Ovary (tissue), 9 donors: ENCODE results near the gene RAB6A. TPM values are rescaled to one million over a fixed set of nuclear protein-coding genes. Genes with fewer than 3 reads are reported as not detected.

Source experiments
- DNase-seq, 5 donors: peaks; one replicate each; pipeline ENCODE4 v3.0.0-alpha.2; 2019 to 2020
- H3K27ac ChIP-seq, 2 donors: fragments of 200-600 bp; one replicate each; pipeline versions ENCODE4 v1.5.1 to v1.8.0; 2019 to 2022
- H3K27me3 ChIP-seq: fragments of 200-600 bp; one replicate; pipeline ENCODE4 v1.8.0; 2022
- H3K36me3 ChIP-seq: fragments of 200-600 bp; sonication (generic); one replicate; pipeline ENCODE4 v1.5.1; 2019
- H3K4me1 ChIP-seq: one replicate; pipeline ENCODE4 v1.8.1; 2013; ENCODE audit warnings: mild to moderate bottlenecking, moderate library complexity; ENCODE audit not compliant: insufficient read depth
- H3K4me3 ChIP-seq: fragments of 200-600 bp; sonication (generic); one replicate; pipeline ENCODE4 v1.5.1; 2017
- H3K9me3 ChIP-seq, 2 donors: fragments of 200-600 bp in 1 of 2; sonication (generic) in 1 of 2; one replicate each; pipeline versions ENCODE4 v1.5.1 to v1.8.1; 2013 to 2019; ENCODE audit warnings: mild to moderate bottlenecking in 1 of 2, moderate library complexity in 1 of 2
- EP300 ChIP-seq: sonication (generic); formaldehyde crosslinking; IDR thresholded peaks from one replicate; pipeline ENCODE4 v1.6.1; 2017; ENCODE audit warnings: antibody characterized with exemption
- POLR2A ChIP-seq: fragments of 450-650 bp; IDR thresholded peaks from one replicate; pipeline ENCODE4 v1.6.1; 2017; ENCODE audit warnings: antibody characterized with exemption, mild to moderate bottlenecking, moderate library complexity
- WGBS, 3 donors: extraction: QIAGEN DNeasy Blood & Tissue Kit in 1 of 3; methylation state at CpG; one replicate each; pipeline versions ENCODE4 v1.1.5 to v1.1.7; 2013 to 2017; 5-methylcytosine and 5-hydroxymethylcytosine counted together
- intact Hi-C, 4 donors: fragments of 100-400 bp; cut with DNase I; formaldehyde crosslinking; loops; one replicate each; pipeline versions ENCODE4 v1.11.0 to v1.15.1; 2022 to 2023
- polyA plus RNA-seq, 2 donors: library from polyadenylated mRNA; stranded (reverse); fragments of 200-250 nt in 1 of 2; fragments of 350-450 nt in 1 of 2; fragmentation: Illumina TruSeq in 1 of 2; extraction: RNeasy Lipid Tissue Mini Kit (QIAGEN cat#74804) in 1 of 2; gene quantifications; one replicate each; pipeline ENCODE4 v1.2.3, GENCODE V29; 2013 to 2014
- total RNA-seq, 7 donors: library from RNA; depleted of rRNA in 2 of 7; stranded (reverse); fragments of >200 nt in 2 of 7; fragmentation: NEBNext Ultra II Directional in 3 of 7; extraction: Animal tissue kit (Norgen Biotek cat#: 25700) in 3 of 7; gene quantifications; one replicate each; pipeline versions ENCODE4 v1.1.0 to v1.2.4, GENCODE V29; 2016 to 2023
- TF ChIP-seq, protein P1 (sequence below), 3 donors: fragments of 450-650 bp in 2 of 3; fragments of 200-600 bp in 1 of 3; IDR thresholded peaks; one replicate each; pipeline versions ENCODE4 v1.5.1 to v1.8.0; 2016 to 2022; ENCODE audit warnings: antibody characterized with exemption in 3 of 3, mild to moderate bottlenecking in 1 of 3
- donor health status: DM: no; HTN: no; CAD: no; lungs with moderate emphysema.
- donor health status: DM: no; HTN: no; CAD: no.
- donor health status: Bipolar disorder and iron deficiency.
- donor health status: DM: yes; HTN: yes; CAD: no.
- donor health status: DM: no; HTN: no; CAD: no.
- donor health status: DM: yes; HTN: yes; CAD: no.

The RAB6A gene
- total and polyA plus RNA-seq, 9 donors, result 55.9 to 128 (median 102) TPM

DNA sequence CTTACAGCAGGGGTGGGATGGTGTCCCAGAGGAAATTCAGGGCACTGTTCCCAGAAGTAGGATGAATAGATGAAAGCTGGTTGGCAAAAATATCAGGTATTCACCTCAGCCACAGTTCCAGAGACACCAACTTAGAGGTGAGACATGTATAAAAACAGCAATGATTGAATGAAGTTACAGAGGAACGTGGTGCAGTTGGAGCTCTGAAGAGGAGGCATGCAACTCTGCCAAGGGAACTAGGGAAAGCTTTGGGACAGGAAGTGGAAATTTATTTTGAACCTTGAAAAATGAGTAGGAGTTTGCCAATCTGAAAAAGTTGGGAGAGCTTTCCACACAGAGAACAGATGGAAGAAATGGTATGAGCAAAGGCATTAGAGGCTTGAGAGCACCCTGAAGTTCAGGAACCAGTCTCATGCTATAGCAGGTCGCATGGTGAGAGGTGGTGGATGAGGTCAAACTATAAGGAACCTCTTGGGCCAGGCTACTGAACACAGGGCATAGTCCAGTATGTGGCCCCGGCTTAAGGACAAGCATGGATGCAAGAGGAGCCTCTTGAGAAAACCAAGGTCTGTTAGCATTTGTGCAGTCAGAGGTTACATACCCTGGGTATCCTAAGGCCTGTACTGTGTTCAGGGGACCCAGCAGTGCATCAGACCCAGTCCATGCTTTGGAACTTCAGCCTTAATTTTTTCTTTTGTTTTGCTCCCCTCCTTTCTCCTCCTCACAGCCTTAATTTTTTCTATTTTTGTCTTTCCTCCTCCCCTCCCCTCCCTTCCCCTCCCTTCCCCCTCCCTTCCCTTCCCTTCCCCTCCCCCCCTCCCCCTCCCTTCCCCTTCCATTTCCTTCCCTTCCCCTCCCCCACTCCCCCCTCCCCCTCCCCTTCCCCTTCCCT, 97.0 kb downstream of the RAB6A start:
- H3K27ac ChIP-seq, result no peak overlapping the region
- WGBS, 3 donors, result 66 to 68% (median 68%) methylated on average over 3 of the region's 3 CpGs
- H3K4me1 ChIP-seq, result peaks cover 5% of the 10 kb centered on the region
- H3K36me3 ChIP-seq, result no peaks in the 10 kb centered on the region
- H3K4me3 ChIP-seq, result no peak overlapping the region
- intact Hi-C loops, result loop anchor here in 1 of 4 donors (5.0 kb wide), 1 partner anchor 37 kb away; no protein-coding TSS in a partner anchor
- no peaks in the 10 kb centered on the region for H3K27me3 ChIP-seq
- TF ChIP-seq EP300 (no peak), POLR2A (no peak)
- TF ChIP-seq, protein P1, sequence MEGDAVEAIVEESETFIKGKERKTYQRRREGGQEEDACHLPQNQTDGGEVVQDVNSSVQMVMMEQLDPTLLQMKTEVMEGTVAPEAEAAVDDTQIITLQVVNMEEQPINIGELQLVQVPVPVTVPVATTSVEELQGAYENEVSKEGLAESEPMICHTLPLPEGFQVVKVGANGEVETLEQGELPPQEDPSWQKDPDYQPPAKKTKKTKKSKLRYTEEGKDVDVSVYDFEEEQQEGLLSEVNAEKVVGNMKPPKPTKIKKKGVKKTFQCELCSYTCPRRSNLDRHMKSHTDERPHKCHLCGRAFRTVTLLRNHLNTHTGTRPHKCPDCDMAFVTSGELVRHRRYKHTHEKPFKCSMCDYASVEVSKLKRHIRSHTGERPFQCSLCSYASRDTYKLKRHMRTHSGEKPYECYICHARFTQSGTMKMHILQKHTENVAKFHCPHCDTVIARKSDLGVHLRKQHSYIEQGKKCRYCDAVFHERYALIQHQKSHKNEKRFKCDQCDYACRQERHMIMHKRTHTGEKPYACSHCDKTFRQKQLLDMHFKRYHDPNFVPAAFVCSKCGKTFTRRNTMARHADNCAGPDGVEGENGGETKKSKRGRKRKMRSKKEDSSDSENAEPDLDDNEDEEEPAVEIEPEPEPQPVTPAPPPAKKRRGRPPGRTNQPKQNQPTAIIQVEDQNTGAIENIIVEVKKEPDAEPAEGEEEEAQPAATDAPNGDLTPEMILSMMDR (IDR thresholded peaks at IDR 0.05), result no peak
- no peaks in the 10 kb centered on the region for H3K9me3 ChIP-seq
- DNase-seq, result peak in 1 of 5 donors; percentile 4

DNA sequence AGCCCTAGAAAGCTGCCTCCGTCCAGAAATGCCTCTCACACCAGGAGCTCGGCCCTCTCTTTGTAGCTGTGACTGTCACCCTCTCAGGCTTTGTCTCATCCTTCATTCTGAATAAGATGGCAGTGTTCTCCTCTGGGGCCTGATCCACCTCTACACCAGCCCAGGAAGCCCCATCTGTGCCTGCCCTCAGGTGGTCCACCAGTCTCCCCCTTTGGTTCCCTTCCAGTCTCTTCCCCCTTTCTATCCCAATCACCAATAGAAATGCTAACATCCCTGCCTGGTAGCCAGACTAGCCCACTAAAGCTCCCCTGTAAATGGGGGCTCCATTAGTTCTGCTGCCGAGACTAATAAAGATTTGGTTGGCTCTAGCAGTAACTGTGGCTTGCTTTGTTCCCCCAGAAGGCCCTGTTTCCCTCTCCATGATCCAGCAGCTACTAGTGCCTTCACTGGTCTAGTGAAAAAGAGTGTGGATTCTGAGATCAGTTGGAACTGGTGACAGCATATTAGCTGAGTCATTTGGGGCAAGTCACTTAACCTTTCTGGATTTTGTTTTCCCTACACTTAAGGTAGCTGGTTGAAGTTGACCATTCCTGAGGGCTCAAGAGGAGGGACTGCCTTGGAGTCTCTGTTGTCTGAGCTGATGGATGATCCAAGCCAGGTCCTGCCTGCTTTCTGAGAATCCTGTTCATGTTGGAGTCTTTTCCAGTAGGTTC, 98.3 kb downstream of the RAB6A start:
- H3K4me1 ChIP-seq, result peaks cover 5% of the 10 kb centered on the region
- intact Hi-C loops, result loop anchor here in 1 of 4 donors (5.0 kb wide), 1 partner anchor 35 kb away; no protein-coding TSS in a partner anchor
- no peaks in the 10 kb centered on the region for H3K36me3 ChIP-seq
- no peak overlapping the region for H3K4me3 ChIP-seq
- H3K9me3 ChIP-seq, result no peaks in the 10 kb centered on the region
- 95 to 98% (median 96%) methylated on average over 3 of the region's 3 CpGs for WGBS, 3 donors
- TF ChIP-seq, protein P1 (IDR thresholded peaks at IDR 0.05), result no peak
- TF ChIP-seq EP300, result no peak
- TF ChIP-seq POLR2A, result no peak
- H3K27ac ChIP-seq, result no peak overlapping the region
- no peaks in the 10 kb centered on the region for H3K27me3 ChIP-seq
- DNase-seq, result peak in 1 of 5 donors; percentile 5

DNA sequence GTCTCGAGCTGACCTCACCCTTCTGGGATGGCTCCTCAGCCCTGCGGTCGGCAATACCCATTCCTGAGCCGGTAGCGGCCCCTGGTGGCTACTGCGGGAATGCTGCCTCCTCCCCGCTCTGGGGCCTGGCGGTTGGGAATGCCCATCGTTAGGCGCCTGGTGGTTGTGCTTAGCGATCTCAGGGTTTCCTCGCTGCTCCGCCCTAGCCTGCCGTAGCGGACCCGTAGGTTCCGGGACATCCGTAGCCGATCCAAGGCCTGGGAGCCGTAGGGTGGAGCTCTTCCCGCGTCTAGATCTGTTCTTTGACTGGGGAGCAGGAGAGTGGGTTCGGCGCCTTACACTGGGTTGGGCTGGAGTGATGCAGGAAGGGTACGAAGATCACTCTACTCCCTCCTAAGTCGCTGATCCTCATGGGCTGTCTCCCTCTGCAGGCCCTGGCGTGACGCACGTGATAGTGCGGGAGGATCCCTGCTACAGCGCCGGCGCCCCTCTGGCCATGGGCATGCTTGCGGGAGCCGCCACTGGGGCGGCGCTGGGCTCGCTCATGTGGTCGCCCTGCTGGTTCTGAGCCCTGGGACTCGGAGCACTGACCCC, 99.7 kb downstream of the RAB6A start:
- Histone ChIP-seq H3K36me3 (no peaks in the 10 kb centered on the region), H3K27ac (no peak overlapping the region), H3K27me3 (no peaks in the 10 kb centered on the region), H3K4me3 (peak overlapping the region; percentile 21), H3K4me1 (peaks cover 5% of the 10 kb centered on the region), H3K9me3 (no peaks in the 10 kb centered on the region)
- 2 to 9% (median 7%) methylated on average over 38 to 40 of the region's 40 CpGs for WGBS, 3 donors
- TF ChIP-seq, protein P1 (IDR thresholded peaks at IDR 0.05), result peak; percentile 91 to 99 (median 98)
- no peak for TF ChIP-seq POLR2A
- intact Hi-C loops, result loop anchor here in 2 of 4 donors (2.0 to 5.0 kb wide), 2 partner anchors 34 to 256 kb away; no protein-coding TSS in a partner anchor
- DNase-seq, result peak; percentile 85 to 95 (median 92)

DNA sequence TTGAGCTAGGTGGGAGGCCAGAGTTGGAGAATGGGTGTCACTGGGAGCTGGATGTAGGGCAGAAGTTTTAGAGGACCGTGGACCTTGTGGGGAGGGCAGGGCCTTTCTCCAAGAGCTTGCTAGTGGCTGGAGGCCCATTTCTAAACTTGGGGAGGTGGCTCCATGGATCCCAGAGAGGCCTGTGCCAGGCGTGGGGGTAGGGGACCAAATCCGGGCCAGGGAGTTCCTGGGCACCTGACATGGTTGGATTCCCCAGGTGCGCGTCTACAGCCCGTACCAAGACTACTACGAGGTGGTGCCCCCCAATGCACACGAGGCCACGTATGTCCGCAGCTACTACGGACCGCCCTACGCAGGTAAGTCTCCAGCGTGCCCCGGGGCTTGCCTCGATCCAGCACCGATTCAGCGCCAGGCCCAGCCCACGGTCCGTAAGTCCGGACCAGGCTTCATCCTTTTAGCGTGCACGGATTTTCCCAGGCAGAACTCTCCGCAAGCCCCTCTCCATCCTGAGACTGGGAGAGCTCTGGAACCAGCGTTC, 100.3 kb downstream of the RAB6A start:
- WGBS, 3 donors, result 14 to 31% (median 24%) methylated on average over 25 of the region's 25 CpGs

More for the DNA sequence above, 100.3 kb downstream of the RAB6A start:
- H3K27me3 ChIP-seq, result no peaks in the 10 kb centered on the region
- peak in 1 of 5 donors; percentile 38 for DNase-seq
- peak overlapping the region; percentile 21 for H3K4me3 ChIP-seq
- H3K36me3 ChIP-seq, result no peaks in the 10 kb centered on the region
- TF ChIP-seq EP300 (no peak), POLR2A (no peak)
- TF ChIP-seq, protein P1 (IDR thresholded peaks at IDR 0.05), result no peak
- intact Hi-C loops, result loop anchor here in 2 of 4 donors (2.0 to 5.0 kb wide), 2 partner anchors 33 to 256 kb away; no protein-coding TSS in a partner anchor
- H3K9me3 ChIP-seq, result no peaks in the 10 kb centered on the region
- peaks cover 5% of the 10 kb centered on the region for H3K4me1 ChIP-seq
- H3K27ac ChIP-seq, result no peak overlapping the region
